Endodermal cell (in vitro differentiated cells): ENCODE measurements around the gene KRTAP3-1. TPM values are rescaled to one million over a fixed set of nuclear protein-coding genes. Genes with fewer than 3 reads are reported as not detected.
"Not testable (repeated sequence)": the region's sequence is repeated elsewhere in the genome, so short reads cannot be mapped to it uniquely, and the experiment has no call there.

Experiments
- DNase-seq: peaks from one replicate; pipeline ENCODE4 v3.0.0-alpha.2; 2017
- H3K27ac ChIP-seq: 2 replicates; pipeline ENCODE4 v1.5.1; 2013; ENCODE audit warnings: mild to moderate bottlenecking, low read depth, low read length, moderate library complexity
- H3K27me3 ChIP-seq: 2 replicates; pipeline ENCODE4 v1.6.1; 2013; ENCODE audit warnings: mild to moderate bottlenecking, low read length, moderate library complexity; ENCODE audit not compliant: insufficient read depth, control insufficient read depth, poor library complexity, severe bottlenecking
- H3K36me3 ChIP-seq: 2 replicates; pipeline ENCODE4 v1.7.0; 2013; ENCODE audit warnings: mild to moderate bottlenecking, low read length, moderate library complexity; ENCODE audit not compliant: control insufficient read depth, insufficient read depth
- H3K4me1 ChIP-seq: one replicate; pipeline ENCODE4 v1.7.0; 2013; ENCODE audit warnings: low read length; ENCODE audit not compliant: control insufficient read depth, insufficient read depth
- H3K4me3 ChIP-seq: 2 replicates; pipeline ENCODE4 v1.5.1; 2013; ENCODE audit warnings: mild to moderate bottlenecking, low read length, moderate library complexity
- H3K9ac ChIP-seq: 2 replicates; pipeline ENCODE4 v1.6.1; 2013; ENCODE audit warnings: mild to moderate bottlenecking, low read length, moderate library complexity; ENCODE audit not compliant: poor library complexity, severe bottlenecking; ENCODE audit errors: extremely low read depth
- H3K9me3 ChIP-seq: 2 replicates; pipeline ENCODE4 v1.6.1; 2013; ENCODE audit warnings: mild to moderate bottlenecking, low read length, moderate library complexity; ENCODE audit not compliant: control insufficient read depth
- H3K27ac Mint-ChIP-seq: 2 replicates; pipeline ENCODE4 v1.8.0; 2020; ENCODE audit warnings: mixed read lengths
- H3K27me3 Mint-ChIP-seq: 2 replicates; pipeline ENCODE4 v1.8.0; 2021; ENCODE audit warnings: mild to moderate bottlenecking, mixed read lengths; ENCODE audit not compliant: insufficient read depth
- H3K36me3 Mint-ChIP-seq: 2 replicates; pipeline ENCODE4 v1.8.0; 2020; ENCODE audit warnings: low read depth, mixed read lengths
- H3K4me1 Mint-ChIP-seq: 2 replicates; pipeline ENCODE4 v1.8.0; 2020; ENCODE audit warnings: mixed read lengths
- H3K4me3 Mint-ChIP-seq: 2 replicates; pipeline ENCODE4 v1.8.0; 2020; ENCODE audit warnings: mild to moderate bottlenecking, moderate library complexity, mixed read lengths
- H3K9me3 Mint-ChIP-seq: 2 replicates; pipeline ENCODE4 v1.8.0; 2020; ENCODE audit warnings: mild to moderate bottlenecking, mixed read lengths
- WGBS, 2 experiments: methylation state at CpG; one replicate each; pipeline versions ENCODE4 v1.1.5 to v1.1.7; 2013; ENCODE audit warnings: missing lambda C conversion rate in 2 of 2, mixed read lengths in 1 of 2; ENCODE audit not compliant: insufficient coverage in 1 of 2, insufficient read length in 1 of 2; 5-methylcytosine and 5-hydroxymethylcytosine counted together
- total RNA-seq, 2 donors: library from RNA; stranded (reverse); fragmentation: NEBNext Ultra II Directional in 1 of 2; extraction: Animal tissue kit (Norgen Biotek cat#: 25700) in 1 of 2; gene quantifications; 2 replicates in 1 of 2; 3 replicates in 1 of 2; pipeline ENCODE4 v1.2.1, GENCODE V29; 2021
- TF ChIP-seq, protein P1 (sequence below): fragments of 200-600 bp; sonication (generic); conservative IDR thresholded peaks from 2 replicates; pipeline ENCODE4 v1.5.0; 2021; ENCODE audit warnings: antibody characterized with exemption, mild to moderate bottlenecking

The KRTAP3-1 gene
- total RNA-seq, 2 donors from 2014 or later, result not detected

DNA sequence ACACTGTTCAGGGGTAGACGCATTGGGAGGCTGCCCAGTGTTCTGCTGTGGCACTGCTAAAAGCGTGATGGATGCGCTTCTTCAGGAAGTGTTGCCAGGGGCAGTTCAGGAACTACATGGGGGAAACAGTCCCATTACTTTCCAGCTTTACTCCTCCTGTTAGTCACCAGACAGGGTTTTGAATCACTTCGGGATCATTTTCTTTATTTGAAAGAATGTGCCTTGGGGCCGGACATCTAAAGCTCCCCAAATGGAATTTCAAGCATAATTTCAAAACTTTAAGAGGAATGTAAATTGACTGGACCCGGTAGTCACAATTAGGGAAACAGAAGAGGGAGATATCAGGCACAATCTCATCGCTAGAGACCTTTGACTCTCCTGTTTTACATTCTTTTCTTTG is 39.5 kb upstream of the KRTAP3-1 start:
- H3K9me3 Mint-ChIP-seq, result no peaks in the 10 kb centered on the region
- no peak overlapping the region for H3K4me3 Mint-ChIP-seq
- H3K36me3 Mint-ChIP-seq, result no peaks in the 10 kb centered on the region
- Histone ChIP-seq H3K4me3 (no peak overlapping the region), H3K27me3 (no peaks in the 10 kb centered on the region), H3K9me3 (no peaks in the 10 kb centered on the region), H3K9ac (no peak overlapping the region), H3K36me3 (no peaks in the 10 kb centered on the region), H3K4me1 (no peaks in the 10 kb centered on the region), H3K27ac (no peak overlapping the region)
- TF ChIP-seq, protein P1, sequence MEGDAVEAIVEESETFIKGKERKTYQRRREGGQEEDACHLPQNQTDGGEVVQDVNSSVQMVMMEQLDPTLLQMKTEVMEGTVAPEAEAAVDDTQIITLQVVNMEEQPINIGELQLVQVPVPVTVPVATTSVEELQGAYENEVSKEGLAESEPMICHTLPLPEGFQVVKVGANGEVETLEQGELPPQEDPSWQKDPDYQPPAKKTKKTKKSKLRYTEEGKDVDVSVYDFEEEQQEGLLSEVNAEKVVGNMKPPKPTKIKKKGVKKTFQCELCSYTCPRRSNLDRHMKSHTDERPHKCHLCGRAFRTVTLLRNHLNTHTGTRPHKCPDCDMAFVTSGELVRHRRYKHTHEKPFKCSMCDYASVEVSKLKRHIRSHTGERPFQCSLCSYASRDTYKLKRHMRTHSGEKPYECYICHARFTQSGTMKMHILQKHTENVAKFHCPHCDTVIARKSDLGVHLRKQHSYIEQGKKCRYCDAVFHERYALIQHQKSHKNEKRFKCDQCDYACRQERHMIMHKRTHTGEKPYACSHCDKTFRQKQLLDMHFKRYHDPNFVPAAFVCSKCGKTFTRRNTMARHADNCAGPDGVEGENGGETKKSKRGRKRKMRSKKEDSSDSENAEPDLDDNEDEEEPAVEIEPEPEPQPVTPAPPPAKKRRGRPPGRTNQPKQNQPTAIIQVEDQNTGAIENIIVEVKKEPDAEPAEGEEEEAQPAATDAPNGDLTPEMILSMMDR, result no peak
- no peak overlapping the region for H3K27ac Mint-ChIP-seq
- no peak for DNase-seq
- no peaks in the 10 kb centered on the region for H3K27me3 Mint-ChIP-seq
- peaks cover 14% of the 10 kb centered on the region for H3K4me1 Mint-ChIP-seq
- WGBS, 2 experiments, result 87 to 88% methylated on average over 7 of the region's 7 CpGs

DNA sequence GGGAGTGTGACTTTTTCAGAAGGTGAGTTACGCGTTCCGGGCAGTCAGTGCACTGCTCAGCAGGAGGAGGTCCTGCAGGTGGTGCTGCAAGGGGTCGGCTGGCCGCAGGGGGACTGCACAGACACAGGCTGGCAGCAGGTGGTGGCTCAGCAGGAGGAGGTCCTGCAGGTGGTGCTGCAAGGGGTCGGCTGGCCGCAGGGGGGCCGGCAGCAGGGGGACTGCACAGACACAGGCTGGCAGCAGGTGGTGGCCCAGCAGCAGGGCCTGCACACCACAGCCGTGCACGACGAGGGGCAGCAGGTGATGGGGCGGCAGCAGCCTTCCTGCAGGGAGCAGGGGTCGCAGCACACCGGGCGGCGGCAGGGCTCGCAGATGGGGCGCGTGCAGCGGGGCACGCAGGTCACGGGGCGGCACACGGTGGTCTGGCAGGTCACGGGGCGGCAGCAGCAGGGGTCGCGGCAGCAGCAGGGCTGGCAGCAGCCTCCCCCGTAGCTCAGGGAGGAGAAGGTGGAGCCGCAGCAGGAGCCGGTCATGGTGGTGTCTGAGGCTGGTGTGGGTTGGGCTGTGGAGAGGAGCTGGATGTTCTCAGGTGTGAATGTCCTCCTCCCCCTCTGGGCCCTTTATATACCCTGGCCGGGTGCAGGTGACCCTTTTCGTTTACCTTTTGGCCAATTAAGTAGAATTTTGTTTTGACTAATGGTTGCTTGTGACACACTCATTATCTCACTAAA is 38.0 kb upstream of the KRTAP3-1 start, which contains the start of gene KRTAP2-1:
Gene KRTAP2-1, minus strand, starts transcription at position 582 of the 731 bp plus-strand sequence. Its CDS starts 49 bp downstream, at position 533.
- not testable (repeated sequence) for H3K36me3 ChIP-seq, H3K9me3 ChIP-seq, H3K27ac ChIP-seq, H3K9ac ChIP-seq, H3K9me3 Mint-ChIP-seq, H3K27me3 ChIP-seq, H3K4me3 Mint-ChIP-seq, H3K27ac Mint-ChIP-seq, H3K27me3 Mint-ChIP-seq, H3K4me1 ChIP-seq, DNase-seq, H3K36me3 Mint-ChIP-seq, H3K4me3 ChIP-seq
- 97% methylated on average over 6 of the region's 33 CpGs; no CpG with 5 or more reads in 1 of the 2 experiments for WGBS, 2 experiments
- H3K4me1 Mint-ChIP-seq, result peaks cover 14% of the 10 kb centered on the region

DNA sequence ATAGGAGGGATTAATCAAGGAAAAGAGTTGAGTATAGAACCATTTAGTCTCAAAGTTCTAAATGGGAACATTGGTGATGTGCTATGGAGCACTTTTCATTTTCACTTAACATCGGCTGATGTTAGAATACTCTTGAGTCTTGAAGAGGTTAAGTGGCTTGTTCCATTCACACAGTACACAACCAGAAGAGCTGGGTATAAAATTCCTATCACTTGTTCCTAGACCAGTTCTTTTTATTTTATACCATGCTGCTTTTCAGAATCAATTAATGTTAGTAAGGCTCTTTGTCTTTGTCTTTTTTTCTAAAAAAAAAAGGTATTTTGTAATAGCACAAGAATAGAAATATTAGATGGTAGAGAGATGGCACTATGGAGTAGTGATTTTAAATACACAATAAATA is 34.0 kb upstream of the KRTAP3-1 start:
- H3K27me3 Mint-ChIP-seq, result no peaks in the 10 kb centered on the region
- no peaks in the 10 kb centered on the region for H3K27me3 ChIP-seq
- H3K4me3 ChIP-seq, result no peak overlapping the region
- DNase-seq, result no peak
- no peak overlapping the region for H3K4me3 Mint-ChIP-seq
- 100% methylated on average over 1 of the region's 1 CpG; no CpG with 5 or more reads in 1 of the 2 experiments for WGBS, 2 experiments
- H3K4me1 ChIP-seq, result no peaks in the 10 kb centered on the region
- H3K27ac Mint-ChIP-seq, result no peak overlapping the region
- no peak overlapping the region for H3K9ac ChIP-seq
- no peak overlapping the region for H3K27ac ChIP-seq
- H3K4me1 Mint-ChIP-seq, result peaks cover 4% of the 10 kb centered on the region
- no peaks in the 10 kb centered on the region for H3K36me3 ChIP-seq
- no peaks in the 10 kb centered on the region for H3K36me3 Mint-ChIP-seq
- H3K9me3 ChIP-seq, result no peaks in the 10 kb centered on the region
- TF ChIP-seq, protein P1, result no peak
- H3K9me3 Mint-ChIP-seq, result no peaks in the 10 kb centered on the region

DNA sequence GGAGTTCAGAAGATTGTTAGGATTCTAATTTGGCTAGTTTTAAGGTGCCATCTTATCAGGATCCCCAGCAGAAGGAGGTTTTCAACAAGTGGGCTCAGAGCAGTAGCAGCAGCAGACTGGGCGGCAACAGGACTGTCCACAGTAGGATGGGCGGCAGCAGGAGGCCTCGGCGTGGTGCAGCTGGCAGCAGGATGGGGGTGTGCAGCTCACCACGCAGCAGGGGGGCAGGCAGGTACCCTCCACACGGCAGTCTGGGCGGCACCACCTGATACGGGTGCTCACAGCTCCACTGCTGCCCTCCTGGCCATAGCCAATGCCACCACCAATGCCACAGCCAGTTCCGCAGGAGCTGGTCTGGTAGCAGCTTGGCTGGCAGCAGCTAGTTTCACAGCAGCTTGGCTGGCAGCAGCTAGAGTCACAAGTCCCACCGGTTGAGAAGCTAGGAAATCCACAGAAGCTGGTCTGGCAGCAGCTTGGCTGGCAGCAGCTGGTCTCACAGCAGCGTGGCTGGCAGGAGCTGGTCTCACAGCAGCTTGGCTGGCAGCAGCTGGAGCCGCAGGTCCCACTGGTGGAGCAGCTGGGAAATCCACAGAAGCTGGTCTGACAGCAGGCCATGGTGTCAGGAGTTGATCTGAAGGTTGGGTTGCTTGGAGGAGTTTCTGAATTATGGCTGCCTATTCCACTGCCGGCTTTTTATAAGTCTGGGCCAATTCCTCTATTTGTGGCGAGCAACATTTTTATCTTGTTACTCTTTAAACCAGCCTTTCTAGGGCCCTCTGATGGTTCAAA is 32.0 kb upstream of the KRTAP3-1 start, which contains the start of gene KRTAP1-1:
Gene KRTAP1-1, minus strand, starts transcription at position 668 of the 789 bp plus-strand sequence. Its CDS starts 53 bp downstream, at position 615.
- H3K36me3 ChIP-seq, H3K9me3 ChIP-seq, H3K4me3 Mint-ChIP-seq, H3K27me3 ChIP-seq, H3K36me3 Mint-ChIP-seq, H3K4me1 Mint-ChIP-seq, H3K9me3 Mint-ChIP-seq, H3K27ac ChIP-seq, H3K27ac Mint-ChIP-seq, H3K4me3 ChIP-seq, H3K27me3 Mint-ChIP-seq, H3K4me1 ChIP-seq, H3K9ac ChIP-seq, DNase-seq: not testable (repeated sequence)
- 89 to 92% methylated on average over 4 to 12 of the region's 14 CpGs for WGBS, 2 experiments
